NT2/D1 (cell line): Measurements from ENCODE around the gene CLK2.

Experiments used
- DNase-seq: peaks from one replicate; pipeline ENCODE4 v3.0.0-alpha.2; 2011; ENCODE audit warnings: low read depth, low spot score
- H3K27me3 ChIP-seq: 2 replicates; pipeline ENCODE4 v1.6.0; 2011; ENCODE audit warnings: mild to moderate bottlenecking; ENCODE audit not compliant: insufficient read length, insufficient read depth
- H3K36me3 ChIP-seq: 2 replicates; pipeline ENCODE4 v1.6.1; 2011; ENCODE audit warnings: mild to moderate bottlenecking, low read length, mixed read lengths; ENCODE audit not compliant: insufficient read depth, insufficient read length
- H3K4me1 ChIP-seq: 2 replicates; pipeline ENCODE4 v1.5.1; 2011; ENCODE audit not compliant: insufficient read depth, insufficient read length
- H3K4me3 ChIP-seq: 2 replicates; pipeline ENCODE4 v1.5.1; 2011; ENCODE audit warnings: low read depth; ENCODE audit not compliant: insufficient read length
- H3K9ac ChIP-seq: 2 replicates; pipeline ENCODE4 v1.6.0; 2011; ENCODE audit warnings: low read depth; ENCODE audit not compliant: insufficient read length
- H3K9me3 ChIP-seq: 2 replicates; pipeline ENCODE4 v1.5.1; 2011; ENCODE audit warnings: mild to moderate bottlenecking, low read length; ENCODE audit not compliant: insufficient read depth
- SUZ12 ChIP-seq: IDR thresholded peaks from 2 replicates; pipeline ENCODE4 v1.6.1; 2011; ENCODE audit not compliant: insufficient read length, insufficient read depth; ENCODE audit errors: extremely low read depth
- YY1 ChIP-seq: IDR thresholded peaks from 2 replicates; pipeline ENCODE4 v1.6.1; 2011; ENCODE audit not compliant: insufficient read length, insufficient read depth
- ZNF274 ChIP-seq: IDR thresholded peaks from 2 replicates; pipeline ENCODE4 v1.6.1; 2011; ENCODE audit warnings: mild to moderate bottlenecking, low read depth, low read length

CLK2 gene

DNA sequence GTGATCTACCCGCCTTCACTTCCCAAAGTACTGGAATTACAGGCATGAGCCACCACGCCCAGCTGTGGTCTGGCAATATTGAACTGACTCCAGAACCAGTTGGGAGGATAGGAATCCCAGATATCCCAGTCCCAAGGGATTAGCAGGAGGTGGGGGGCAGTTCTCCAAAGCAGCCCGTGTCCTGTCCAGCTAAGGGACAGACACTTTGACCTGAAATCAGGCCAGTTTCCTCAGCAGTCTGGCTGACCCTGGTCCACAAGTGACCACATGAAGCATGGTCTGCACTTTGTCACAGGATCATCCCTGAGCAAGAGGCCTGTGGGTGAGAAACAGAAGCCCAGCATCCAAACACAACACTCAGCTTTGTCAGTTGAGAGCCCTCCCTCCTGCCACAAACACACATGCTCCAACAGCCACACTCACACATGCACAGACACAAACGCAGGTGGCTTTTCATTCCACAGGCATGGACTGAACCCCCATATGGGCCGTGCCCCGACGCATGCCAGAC is 32.6 kb upstream of the CLK2 start:
- Histone ChIP-seq H3K27me3 (no peaks in the 10 kb centered on the region), H3K4me3 (no peak overlapping the region)

DNA sequence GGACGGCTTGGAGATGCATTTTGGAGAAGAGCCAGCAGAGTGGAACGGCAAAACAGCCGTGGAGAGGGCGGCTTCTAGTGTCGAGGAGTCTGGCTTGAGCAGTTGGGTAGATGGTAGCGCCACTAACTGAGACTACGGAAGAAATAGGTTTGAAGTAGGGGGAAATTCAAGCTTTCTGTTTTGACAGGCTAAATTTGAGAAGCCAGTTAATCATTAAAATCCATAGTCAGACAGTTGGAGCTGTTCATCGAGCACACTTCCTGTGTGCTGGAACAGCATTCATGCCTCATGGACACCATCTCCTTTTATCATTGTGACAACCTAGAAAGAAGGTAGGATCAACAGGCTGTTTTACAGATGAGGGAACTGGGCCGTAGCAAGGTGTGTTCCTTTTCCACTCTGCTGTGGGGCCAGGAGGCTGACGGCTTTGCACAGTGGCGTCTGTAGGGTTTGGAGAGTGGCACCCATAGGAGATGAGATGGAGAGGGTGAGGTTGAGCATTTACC is 31.3 kb upstream of the CLK2 start:
- no peaks in the 10 kb centered on the region for H3K27me3 ChIP-seq
- no peaks in the 10 kb centered on the region for H3K9me3 ChIP-seq
- H3K9ac ChIP-seq = no peak overlapping the region
- DNase-seq = no peak
- H3K36me3 ChIP-seq = peaks cover 1% of the 10 kb centered on the region
- H3K4me1 ChIP-seq = peaks cover 7% of the 10 kb centered on the region
- TF ChIP-seq YY1 (no peak), ZNF274 (no peak), SUZ12 (no peak)
- no peak overlapping the region for H3K4me3 ChIP-seq

More for the DNA sequence above, 32.6 kb upstream of the CLK2 start:
- no peaks in the 10 kb centered on the region for H3K9me3 ChIP-seq
- H3K9ac ChIP-seq = peak overlapping the region; percentile 22
- no peak for DNase-seq
- peaks cover 10% of the 10 kb centered on the region for H3K4me1 ChIP-seq
- TF ChIP-seq YY1 = no peak
- no peak for TF ChIP-seq SUZ12
- TF ChIP-seq ZNF274 = no peak
- H3K36me3 ChIP-seq = peaks cover 15% of the 10 kb centered on the region

DNA sequence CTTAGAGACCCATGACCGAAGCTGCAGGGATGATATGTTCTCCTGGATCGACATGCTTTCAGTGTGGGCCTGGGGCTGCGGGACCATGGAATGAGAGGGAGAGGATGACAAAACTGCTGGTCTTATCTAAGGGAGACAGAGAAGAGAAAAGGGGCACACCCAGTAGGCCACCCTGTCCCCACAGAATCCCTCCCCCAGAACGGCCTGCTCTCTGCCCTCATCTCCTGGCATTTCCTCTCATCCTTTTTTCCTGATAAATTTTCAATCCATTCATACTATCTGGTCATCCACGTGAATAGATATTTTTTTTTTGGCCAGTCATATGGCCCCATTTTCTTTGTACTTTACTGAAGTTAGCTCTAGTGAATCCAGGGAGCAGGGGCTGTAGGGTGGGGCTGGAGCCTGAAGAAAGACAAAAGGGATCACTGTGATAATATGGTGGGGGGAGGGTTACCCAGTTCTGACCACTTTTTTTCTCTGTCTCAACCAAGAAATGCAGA is 28.1 kb upstream of the CLK2 start, which contains the start of gene PKLR:
Gene PKLR, minus strand, starts transcription at position 97 of the 500 bp plus-strand sequence. Its CDS starts 43 bp downstream, at position 54.
- Histone ChIP-seq H3K36me3 (no peaks in the 10 kb centered on the region), H3K9ac (no peak within 1 kb of the TSS), H3K27me3 (peaks cover 3% of the 10 kb centered on the region), H3K4me1 (peaks cover 5% of the 10 kb centered on the region), H3K9me3 (no peaks in the 10 kb centered on the region), H3K4me3 (no peak within 1 kb of the TSS)
- no peak for DNase-seq
- TF ChIP-seq ZNF274 = no peak

DNA sequence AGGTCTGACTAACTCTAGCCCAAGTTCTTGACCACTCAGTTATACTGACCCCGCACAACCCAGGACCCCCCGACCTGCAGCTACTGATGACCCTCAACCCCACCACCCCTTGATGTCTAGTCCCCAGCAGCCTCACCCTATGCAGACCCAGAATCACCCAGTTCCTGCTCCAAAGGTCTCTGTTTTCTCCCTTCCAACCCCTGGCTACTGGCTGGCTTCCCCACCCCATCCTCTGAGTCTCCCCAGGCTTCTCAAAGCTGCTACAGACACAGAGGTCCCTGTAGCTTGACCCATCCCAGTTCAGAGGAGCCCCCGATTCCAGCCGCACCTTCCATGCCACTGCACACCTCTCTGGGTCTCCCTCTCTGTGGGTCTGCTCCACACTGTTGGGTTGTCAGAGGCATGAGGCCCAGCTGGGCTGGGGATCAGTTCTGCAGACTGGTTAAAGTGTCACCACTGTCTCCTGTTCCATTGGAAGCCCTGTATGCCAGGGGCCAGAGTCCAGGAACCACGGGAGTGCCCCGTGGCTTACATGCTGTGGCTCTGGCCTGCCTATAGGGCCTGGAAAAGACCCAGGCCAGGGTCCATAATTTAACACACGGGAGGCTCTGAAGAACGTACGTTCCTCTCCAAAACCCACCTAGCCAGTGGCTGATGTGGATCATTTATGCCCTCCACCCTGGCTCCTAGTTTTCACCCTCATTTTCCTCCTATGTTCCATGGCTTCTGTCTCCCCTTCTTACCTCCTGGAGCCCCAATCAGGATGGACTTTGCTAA is 27.4 kb upstream of the CLK2 start:
- Histone ChIP-seq H3K36me3 (no peaks in the 10 kb centered on the region), H3K4me1 (peaks cover 5% of the 10 kb centered on the region), H3K9me3 (no peaks in the 10 kb centered on the region), H3K9ac (no peak overlapping the region), H3K27me3 (peaks cover 9% of the 10 kb centered on the region), H3K4me3 (no peak overlapping the region)
- TF ChIP-seq ZNF274 (no peak), SUZ12 (no peak), YY1 (no peak)
- DNase-seq = no peak

DNA sequence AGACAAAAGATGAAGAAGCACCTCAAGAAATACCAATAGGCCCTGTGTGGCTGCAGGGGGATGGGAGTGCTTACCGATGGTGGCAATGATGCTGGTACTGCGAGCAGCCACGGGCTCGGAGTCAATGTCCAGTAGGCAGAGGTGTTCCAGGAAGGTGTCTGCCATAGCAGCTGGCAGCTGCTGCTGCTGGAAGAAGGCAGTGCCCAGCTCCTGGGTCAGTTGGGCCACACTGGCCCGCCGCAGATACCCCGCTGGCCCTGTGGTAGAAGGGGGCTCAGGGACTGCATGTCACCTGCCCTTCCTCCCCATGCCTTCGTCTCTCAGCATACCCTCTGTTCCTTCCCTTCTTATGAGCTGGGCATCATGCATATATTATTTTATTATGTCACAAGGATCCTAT is 26.7 kb upstream of the CLK2 start:
- DNase-seq = no peak
- Histone ChIP-seq H3K36me3 (no peaks in the 10 kb centered on the region), H3K27me3 (peaks cover 16% of the 10 kb centered on the region), H3K9me3 (no peaks in the 10 kb centered on the region), H3K9ac (no peak overlapping the region), H3K4me3 (no peak overlapping the region), H3K4me1 (peaks cover 7% of the 10 kb centered on the region)
- TF ChIP-seq ZNF274 (no peak), SUZ12 (no peak), YY1 (no peak)

DNA sequence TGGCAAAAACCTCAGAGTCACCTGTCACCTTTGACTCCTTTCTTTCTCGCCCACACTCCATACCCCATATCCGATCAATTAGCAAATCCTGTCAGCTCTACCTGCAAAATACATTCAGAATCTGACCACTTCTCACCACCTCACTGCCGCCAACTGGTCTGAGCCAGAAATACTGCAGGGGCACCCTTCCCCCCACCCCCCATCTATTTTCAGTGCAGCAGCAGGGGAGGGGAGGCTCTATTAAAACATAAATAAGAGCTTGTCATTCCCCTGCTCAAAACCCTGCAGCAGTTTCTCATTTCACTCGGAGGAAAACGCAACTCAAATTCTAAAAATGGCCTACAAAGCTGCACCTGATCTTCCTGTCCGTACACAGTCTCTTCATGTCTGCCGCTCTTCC is 24.1 kb upstream of the CLK2 start:
- H3K9me3 ChIP-seq = no peaks in the 10 kb centered on the region
- no peak overlapping the region for H3K4me3 ChIP-seq
- peaks cover 11% of the 10 kb centered on the region for H3K4me1 ChIP-seq
- no peaks in the 10 kb centered on the region for H3K36me3 ChIP-seq
- no peak for DNase-seq
- no peak overlapping the region for H3K9ac ChIP-seq
- peaks cover 41% of the 10 kb centered on the region for H3K27me3 ChIP-seq
- TF ChIP-seq SUZ12 (no peak), YY1 (no peak), ZNF274 (no peak)

DNA sequence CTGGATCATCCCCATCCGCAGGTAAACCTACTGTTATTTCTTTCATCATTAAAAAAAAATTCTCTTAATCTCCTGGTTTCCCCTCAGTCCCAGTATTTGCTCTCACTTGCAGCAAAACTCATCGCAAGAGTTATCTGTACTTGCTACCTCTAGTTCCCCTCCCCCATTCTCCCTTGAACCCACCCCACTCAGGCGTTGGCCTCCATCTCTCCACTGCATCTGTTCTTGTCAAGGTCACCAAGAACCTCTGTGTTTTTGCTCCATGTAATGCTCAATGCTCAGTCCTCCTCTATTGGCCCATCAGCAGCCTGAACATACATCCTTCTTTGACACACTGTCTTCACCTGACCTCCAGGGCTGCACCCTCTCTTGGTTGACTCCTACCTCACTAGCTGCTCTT is 23.4 kb upstream of the CLK2 start:
- Histone ChIP-seq H3K9me3 (no peaks in the 10 kb centered on the region), H3K4me1 (peaks cover 10% of the 10 kb centered on the region), H3K9ac (no peak overlapping the region), H3K27me3 (peaks cover 41% of the 10 kb centered on the region), H3K36me3 (no peaks in the 10 kb centered on the region), H3K4me3 (no peak overlapping the region)
- no peak for DNase-seq
- TF ChIP-seq SUZ12 = no peak
- no peak for TF ChIP-seq ZNF274
- no peak for TF ChIP-seq YY1

DNA sequence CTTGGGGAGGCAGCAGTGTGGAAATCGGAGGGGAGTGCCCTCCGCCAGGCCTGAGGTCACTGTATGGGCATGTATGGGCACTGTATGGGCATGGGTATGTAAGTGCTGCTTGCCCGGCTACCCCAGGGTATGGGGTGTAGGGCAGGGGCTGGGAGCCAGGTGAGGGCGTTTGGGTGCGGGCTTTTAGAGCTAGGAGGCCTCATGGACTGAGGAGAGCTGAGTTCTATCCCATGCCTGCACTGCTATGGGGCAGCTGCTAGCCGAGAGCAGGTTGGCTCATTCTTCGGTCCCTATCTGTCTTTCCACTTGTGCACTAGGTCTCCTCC is 22.6 kb upstream of the CLK2 start:
- peaks cover 41% of the 10 kb centered on the region for H3K27me3 ChIP-seq
- peaks cover 9% of the 10 kb centered on the region for H3K4me1 ChIP-seq
- no peaks in the 10 kb centered on the region for H3K36me3 ChIP-seq
- no peak for DNase-seq
- H3K4me3 ChIP-seq = peak overlapping the region; percentile 66
- H3K9ac ChIP-seq = peak overlapping the region; percentile 76
- TF ChIP-seq ZNF274 (no peak), SUZ12 (no peak), YY1 (no peak)
- no peaks in the 10 kb centered on the region for H3K9me3 ChIP-seq
